ENCODE results near the gene LGALS9. TPM values are rescaled to one million over a fixed set of nuclear protein-coding genes. Genes with fewer than 3 reads are reported as not detected.
A peak's percentile ranks its signal among the peaks of the same experiment; 100 is the strongest.
"Not testable (repeated sequence)": the region's sequence is repeated elsewhere in the genome, so short reads cannot be mapped to it uniquely, and the experiment has no call there.

Gene LGALS9
- total and polyA plus RNA-seq, 2 donors (not counting 3 experiments of a cell fraction or from before 2014, with no cell fraction given) = 52.4 to 65.2 TPM

DNA sequence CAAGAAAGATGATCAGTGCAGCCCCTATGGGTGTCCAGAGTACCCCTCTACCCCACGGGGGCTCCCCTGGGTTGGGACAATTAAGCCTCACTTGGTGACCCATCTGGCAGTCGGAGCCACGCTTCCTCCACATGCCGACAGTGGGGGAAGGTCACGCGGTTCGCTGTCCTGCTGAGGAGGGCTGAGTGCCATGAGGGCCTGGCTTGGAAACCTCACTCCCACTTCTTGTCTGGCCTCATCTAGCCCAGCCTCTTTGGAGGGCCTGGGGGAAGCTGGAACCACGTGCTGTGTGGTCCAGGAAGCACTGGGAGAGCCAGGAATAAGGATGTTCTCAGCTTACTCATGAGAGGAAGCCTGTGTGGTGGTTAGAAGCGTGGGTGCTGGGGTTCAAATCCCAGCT is 1.8 kb downstream of the LGALS9 start:
- Histone ChIP-seq H2AFZ (ENCODE audit: low read depth, low read length) (peak overlapping the region; percentile 27), H3K4me1 (ENCODE audit: control insufficient read depth, extremely low read depth, insufficient read depth, low read length) (peaks cover 12% of the 10 kb centered on the region)
- H4K20me1 ChIP-seq (replicated peaks; ENCODE audit: control insufficient read depth, extremely low read depth, insufficient read depth, low read length); H3K9ac ChIP-seq (replicated peaks; ENCODE audit: extremely low read depth, insufficient read depth, low read length); POLR2A ChIA-PET; H3K36me3 ChIP-seq (ENCODE audit: control insufficient read depth in 2 of 2, extremely low read depth in 1 of 2, insufficient read depth in 2 of 2, low read length in 2 of 2); H3K9me3 ChIP-seq (replicated peaks; ENCODE audit: control insufficient read depth, insufficient read depth, low read length); H3K27ac ChIP-seq (ENCODE audit: insufficient read depth, low read depth, low read length); intact Hi-C loops (cut with micrococcal nuclease); H3K4me3 ChIP-seq (replicated peaks in 1 of 3; ENCODE audit: insufficient read depth in 1 of 3, low read depth in 1 of 3, low read length in 3 of 3); H3K4me2 ChIP-seq (ENCODE audit: insufficient read depth, low read length); H3K79me2 ChIP-seq (ENCODE audit: control insufficient read depth, insufficient read depth, low read length); H3K27me3 ChIP-seq (ENCODE audit: control insufficient read depth in 2 of 2, insufficient read depth in 2 of 2, low read length in 2 of 2); H3K9me1 ChIP-seq (replicated peaks; ENCODE audit: control insufficient read depth, extremely low read depth, insufficient read depth, low read length); BruUV-seq (replicated peaks); dilution Hi-C loops (cut with MboI; ENCODE audit: extremely low pct_ligation_motif_present, low sequenced_read_pairs): not testable (repeated sequence)
- CTCF ChIA-PET = interaction anchor here (1.0 to 2.3 kb wide), 8 partner anchors 12 to 397 kb away, joined by 3 to 8 read pairs (median 4); no protein-coding TSS in a partner anchor
- FAIRE-seq (peak; percentile 40), DNase-seq (ENCODE audit: low read depth, low spot score) (peak; percentile 76)
- peak; percentile 88 for TF ChIP-seq MAX (IDR thresholded peaks at IDR 0.05; ENCODE audit: insufficient read depth, insufficient read length)

GRCh38 chr17:27633312-27634025 is 2.5 kb downstream of the LGALS9 start:
- Histone ChIP-seq H4K20me1 (replicated peaks; ENCODE audit: control insufficient read depth, extremely low read depth, insufficient read depth, low read length) (no peaks in the 10 kb centered on the region), H2AFZ (ENCODE audit: low read depth, low read length) (peak overlapping the region; percentile 38), H3K27me3 (ENCODE audit: control insufficient read depth in 2 of 2, insufficient read depth in 2 of 2, low read length in 2 of 2) (no peaks in the 10 kb centered on the region), H3K9me3 (replicated peaks; ENCODE audit: control insufficient read depth, insufficient read depth, low read length) (no peaks in the 10 kb centered on the region), H3K79me2 (ENCODE audit: control insufficient read depth, insufficient read depth, low read length) (no peaks in the 10 kb centered on the region), H3K4me2 (ENCODE audit: insufficient read depth, low read length) (no peak overlapping the region), H3K9me1 (replicated peaks; ENCODE audit: control insufficient read depth, extremely low read depth, insufficient read depth, low read length) (no peaks in the 10 kb centered on the region), H3K4me3 (replicated peaks in 1 of 3; ENCODE audit: insufficient read depth in 1 of 3, low read depth in 1 of 3, low read length in 3 of 3) (no peak overlapping the region), H3K4me1 (ENCODE audit: control insufficient read depth, extremely low read depth, insufficient read depth, low read length) (peaks cover 12% of the 10 kb centered on the region), H3K9ac (replicated peaks; ENCODE audit: extremely low read depth, insufficient read depth, low read length) (no peak overlapping the region), H3K36me3 (ENCODE audit: control insufficient read depth in 2 of 2, extremely low read depth in 1 of 2, insufficient read depth in 2 of 2, low read length in 2 of 2) (no peaks in the 10 kb centered on the region), H3K27ac (ENCODE audit: insufficient read depth, low read depth, low read length) (no peak overlapping the region)
- intact Hi-C loops (cut with micrococcal nuclease) (no loop called here), dilution Hi-C loops (cut with MboI; ENCODE audit: extremely low pct_ligation_motif_present, low sequenced_read_pairs) (no loop called here)
- no TSS peak for BruUV-seq (replicated peaks)
- TF ChIP-seq MYC (IDR thresholded peaks at IDR 0.05; ENCODE audit: low read depth, low read length) (no peak), MAX (IDR thresholded peaks at IDR 0.05; ENCODE audit: insufficient read depth, insufficient read length) (no peak), CTCF (IDR thresholded peaks at IDR 0.05; ENCODE audit: extremely low read depth in 1 of 2, insufficient read depth in 1 of 2, low read depth in 1 of 2, low read length in 2 of 2) (no peak), JUN (IDR thresholded peaks at IDR 0.05; ENCODE audit: borderline replicate concordance, insufficient read depth, insufficient read length, low read depth) (no peak)
- ChIA-PET CTCF (interaction anchor here (1.0 to 2.3 kb wide), 8 partner anchors 13 to 397 kb away, joined by 3 to 8 read pairs (median 4); no protein-coding TSS in a partner anchor), POLR2A (no interaction called here)
- DNase-seq (ENCODE audit: low read depth, low spot score) (peak; percentile 29), FAIRE-seq (no peak)

Measured in endothelial cell of umbilical vein (primary cell).